ENCODE results near the gene UCN2. TPM values are rescaled to one million over a fixed set of nuclear protein-coding genes. Genes with fewer than 3 reads are reported as not detected.
A peak's percentile ranks its signal among the peaks of the same experiment; 100 is the strongest.

UCN2 gene
- total and polyA plus RNA-seq, 11 donors, result 0.11 to 0.35 (median 0.24) TPM; not detected in 4

- DNase-seq (no peak), ATAC-seq (no peak)
- Histone ChIP-seq H3K36me3 (no peaks in the 10 kb centered on the region), H3K27ac (peak overlapping the region in 1 of 12 donors; percentile 30), H3K27me3 (no peaks in the 10 kb centered on the region), H3K9me3 (no peaks in the 10 kb centered on the region), H3K4me1 (peaks cover 0 to 39% (median 0%) of the 10 kb centered on the region in 12 donors), H3K4me3 (no peak overlapping the region)
- TF ChIP-seq POLR2A (IDR thresholded peaks at IDR 0.05), result no peak
- no peak for TF ChIP-seq CTCF (IDR thresholded peaks at IDR 0.05)
- intact Hi-C loops (cut with DNase I), result no loop called here
- 83 to 94% (median 91%) methylated on average over 3 of the region's 3 CpGs for WGBS, 4 donors
These were observed 34.8 kb downstream of the UCN2 start for GRCh38 chr3:48528754-48529153.

GRCh38 chr3:48528048-48528447, 35.5 kb downstream of the UCN2 start:
- Histone ChIP-seq H3K4me3 (no peak overlapping the region), H3K4me1 (peaks cover 0 to 38% (median 0%) of the 10 kb centered on the region in 12 donors), H3K36me3 (no peaks in the 10 kb centered on the region), H3K27ac (peak overlapping the region in 1 of 12 donors; percentile 30), H3K27me3 (no peaks in the 10 kb centered on the region), H3K9me3 (no peaks in the 10 kb centered on the region)
- ATAC-seq, result no peak
- no peak for DNase-seq
- 90 to 94% (median 92%) methylated on average over 9 of the region's 9 CpGs for WGBS, 4 donors
- intact Hi-C loops (cut with DNase I), result no loop called here
- TF ChIP-seq CTCF (IDR thresholded peaks at IDR 0.05) (no peak), POLR2A (IDR thresholded peaks at IDR 0.05) (no peak)

GRCh38 chr3:48524970-48525369, 38.6 kb downstream of the UCN2 start:
- no peaks in the 10 kb centered on the region for H3K36me3 ChIP-seq
- intact Hi-C loops (cut with DNase I), result no loop called here
- no peaks in the 10 kb centered on the region for H3K27me3 ChIP-seq
- H3K4me3 ChIP-seq, result no peak overlapping the region
- H3K27ac ChIP-seq, result no peak overlapping the region
- H3K4me1 ChIP-seq, result peaks cover 0 to 27% (median 0%) of the 10 kb centered on the region in 12 donors
- no peak for DNase-seq
- no peaks in the 10 kb centered on the region for H3K9me3 ChIP-seq
- no peak for ATAC-seq
- TF ChIP-seq CTCF (IDR thresholded peaks at IDR 0.05) (no peak), POLR2A (IDR thresholded peaks at IDR 0.05) (no peak)
- WGBS, 4 donors, result 74 to 90% (median 87%) methylated on average over 8 to 9 of the region's 9 CpGs

- no peak overlapping the region for H3K27ac ChIP-seq
- H3K4me1 ChIP-seq, result no peaks in the 10 kb centered on the region
- H3K27me3 ChIP-seq, result no peaks in the 10 kb centered on the region
- no peaks in the 10 kb centered on the region for H3K36me3 ChIP-seq
- intact Hi-C loops (cut with DNase I), result no loop called here
- 89 to 100% (median 95%) methylated on average over 3 to 6 of the region's 6 CpGs for WGBS, 4 donors
- DNase-seq (no peak), ATAC-seq (no peak)
- no peak for TF ChIP-seq POLR2A (IDR thresholded peaks at IDR 0.05)
- no peak for TF ChIP-seq CTCF (IDR thresholded peaks at IDR 0.05)
- H3K9me3 ChIP-seq, result no peaks in the 10 kb centered on the region
- no peak overlapping the region for H3K4me3 ChIP-seq
These were observed 41.9 kb downstream of the UCN2 start for GRCh38 chr3:48521635-48522034.
